IMR-90 (cell line): ENCODE data around the gene RHBDD1. TPM values are rescaled to one million over a fixed set of nuclear protein-coding genes. Genes with fewer than 3 reads are reported as not detected.

ENCODE experiments used
- ATAC-seq: fragments of 200-7000 bp; cut with Tn5 transposase; 2 replicates; pipeline ENCODE4 v1.9.1; 2020; ENCODE audit warnings: low read depth, mild to moderate bottlenecking, moderate library complexity
- BruUV-seq: library from RNA; stranded (reverse); fragments of 400-500 nt; replicated peaks from 2 replicates; lab custom pipeline; 2021; lab: Mats Ljungman, UMichigan
- CTCF ChIA-PET: fragments of 300-600 bp; formaldehyde crosslinking; extraction: SDS; loops from one replicate; lab custom pipeline; 2021; ENCODE audit warnings: antibody characterized with exemption; lab: Yijun Ruan, JAX
- POLR2A ChIA-PET: fragments of 300-600 bp; sonication (Branson Sonifier 250); formaldehyde crosslinking; loops from one replicate; lab custom pipeline; 2022; ENCODE audit warnings: antibody characterized with exemption; ENCODE audit not compliant: unreplicated experiment; lab: Charles Lee
- DNase-seq: peaks from one replicate; pipeline ENCODE4 v3.0.0; 2013
- H2AFZ ChIP-seq: replicated peaks from 2 replicates; pipeline ENCODE3; 2013; ENCODE audit warnings: low read length, mild to moderate bottlenecking; ENCODE audit not compliant: poor library complexity
- H2AK5ac ChIP-seq: 2 replicates; pipeline ENCODE4 v1.6.1; 2013; ENCODE audit warnings: low read depth, low read length, inconsistent platforms
- H2AK9ac ChIP-seq: replicated peaks from 2 replicates; pipeline ENCODE3; 2013; ENCODE audit warnings: mild to moderate bottlenecking, low read depth, low read length, moderate library complexity; ENCODE audit not compliant: poor library complexity
- H2BK120ac ChIP-seq: 2 replicates; pipeline ENCODE4 v1.6.1; 2013; ENCODE audit warnings: low read depth, low read length, inconsistent platforms
- H2BK15ac ChIP-seq: 3 replicates; pipeline ENCODE4 v1.6.1; 2013; ENCODE audit warnings: low read depth, low read length, inconsistent platforms
- H2BK20ac ChIP-seq: 2 replicates; pipeline ENCODE4 v1.6.1; 2013; ENCODE audit warnings: low read depth, mild to moderate bottlenecking, inconsistent platforms, low read length, moderate library complexity
- H2BK5ac ChIP-seq: 2 replicates; pipeline ENCODE4 v1.6.1; 2013; ENCODE audit warnings: mild to moderate bottlenecking, low read depth, low read length, inconsistent platforms; ENCODE audit not compliant: poor library complexity, severe bottlenecking
- H3K14ac ChIP-seq: replicated peaks from 2 replicates; pipeline ENCODE4 v1.6.1; 2013; ENCODE audit warnings: low read depth, low read length, inconsistent platforms
- H3K18ac ChIP-seq: 2 replicates; pipeline ENCODE4 v1.6.1; 2013; ENCODE audit warnings: low read depth, low read length, control low read depth
- H3K23ac ChIP-seq: 2 replicates; pipeline ENCODE4 v1.6.1; 2013; ENCODE audit warnings: low read depth, low read length, inconsistent platforms
- H3K27ac ChIP-seq: 2 replicates; pipeline ENCODE4 v1.5.1; 2013; ENCODE audit warnings: mild to moderate bottlenecking, control low read depth, low read length; ENCODE audit not compliant: insufficient read depth
- H3K27me3 ChIP-seq: 2 replicates; pipeline ENCODE4 v1.6.1; 2013; ENCODE audit warnings: low read length; ENCODE audit not compliant: control insufficient read depth, insufficient read depth
- H3K36me3 ChIP-seq: 2 replicates; pipeline ENCODE4 v1.6.1; 2013; ENCODE audit warnings: low read length, mixed read lengths; ENCODE audit not compliant: control insufficient read depth, insufficient read depth
- H3K4ac ChIP-seq: 2 replicates; pipeline ENCODE4 v1.6.1; 2013; ENCODE audit warnings: low read depth, low read length, inconsistent platforms
- H3K4me1 ChIP-seq: 2 replicates; pipeline ENCODE4 v1.6.1; 2013; ENCODE audit warnings: low read length, mixed read lengths; ENCODE audit not compliant: control insufficient read depth, insufficient read depth
- H3K4me2 ChIP-seq: 2 replicates; pipeline ENCODE4 v1.6.1; 2013; ENCODE audit warnings: low read depth, mild to moderate bottlenecking, control low read depth, low read length, moderate library complexity
- H3K4me3 ChIP-seq: 2 replicates; pipeline ENCODE4 v1.5.1; 2013; ENCODE audit warnings: low read depth, mild to moderate bottlenecking, control low read depth, low read length, moderate library complexity; ENCODE audit not compliant: insufficient read depth
- H3K56ac ChIP-seq: 2 replicates; pipeline ENCODE4 v1.6.1; 2013; ENCODE audit warnings: low read length, inconsistent platforms; ENCODE audit not compliant: insufficient read depth; ENCODE audit errors: extremely low read depth
- H3K79me1 ChIP-seq, 2 experiments: 2 replicates each; pipeline ENCODE4 v1.6.1; 2013; ENCODE audit warnings: low read length in 2 of 2, inconsistent platforms in 1 of 2, low read depth in 1 of 2
- H3K9ac ChIP-seq: 2 replicates; pipeline ENCODE4 v1.6.1; 2013; ENCODE audit warnings: low read depth, low read length, control low read depth
- H3K9me1 ChIP-seq: 2 replicates; pipeline ENCODE4 v1.6.1; 2013; ENCODE audit warnings: low read length, inconsistent platforms; ENCODE audit not compliant: insufficient read depth
- H3K9me3 ChIP-seq: 2 replicates; pipeline ENCODE4 v1.6.1; 2013; ENCODE audit warnings: low read length; ENCODE audit not compliant: control insufficient read depth, insufficient read depth
- H4K20me1 ChIP-seq: 2 replicates; pipeline ENCODE4 v1.6.1; 2013; ENCODE audit warnings: low read length, inconsistent platforms; ENCODE audit not compliant: insufficient read depth
- H4K5ac ChIP-seq: 2 replicates; pipeline ENCODE4 v1.6.1; 2013; ENCODE audit warnings: mild to moderate bottlenecking, low read depth, low read length, control low read depth
- H4K8ac ChIP-seq, 2 experiments: 2 replicates each; pipeline ENCODE4 v1.6.1; 2013; ENCODE audit warnings: low read depth in 2 of 2, low read length in 2 of 2, control low read depth in 1 of 2, inconsistent platforms in 1 of 2
- H4K91ac ChIP-seq: 2 replicates; pipeline ENCODE4 v1.6.1; 2013; ENCODE audit warnings: low read depth, low read length, inconsistent platforms; ENCODE audit not compliant: insufficient read depth
- MXI1 ChIP-seq: IDR thresholded peaks from 2 replicates; pipeline ENCODE4 v1.6.1; 2012; ENCODE audit warnings: low read depth, mild to moderate bottlenecking, low read length, moderate library complexity, borderline replicate concordance
- POLR2A ChIP-seq: IDR thresholded peaks from 2 replicates; pipeline ENCODE4 v1.6.1; 2012; ENCODE audit warnings: mild to moderate bottlenecking, low read depth, low read length
- WGBS, 2 experiments: methylation state at CpG; one replicate each; pipeline versions ENCODE4 v1.1.5 to v1.1.7; 2013; ENCODE audit warnings: missing lambda C conversion rate in 2 of 2; ENCODE audit not compliant: insufficient read length in 1 of 2; ENCODE audit errors: extremely low coverage in 2 of 2; 5-methylcytosine and 5-hydroxymethylcytosine counted together
- dilution Hi-C: fragments of 300-500 bp; cut with HindIII; formaldehyde crosslinking; loops from one replicate; pipeline ENCODE4 v1.14.3; 2018; ENCODE audit warnings: low sequenced_read_pairs; ENCODE audit not compliant: unreplicated experiment
- in situ Hi-C: fragments of 300-500 bp; cut with MboI; formaldehyde crosslinking; loops from 3 replicates; pipeline ENCODE4 v1.14.3; 2019; ENCODE audit warnings: low sequenced_read_pairs, inconsistent platforms, mixed read lengths
- intact Hi-C: fragments of 100-400 bp; cut with micrococcal nuclease; formaldehyde crosslinking; loops from 2 replicates; pipeline ENCODE4 v1.10.0; 2022
- polyA plus RNA-seq, 3 experiments: library from polyadenylated mRNA; depleted of rRNA; stranded (reverse); fragments of >200 nt; gene quantifications; 2 replicates each; pipeline ENCODE4 v1.2.3, GENCODE V29; 2012; ENCODE audit warnings: low replicate concordance in 1 of 3
- total RNA-seq: library from RNA; depleted of rRNA; stranded (reverse); fragments of >200 nt; gene quantifications from 2 replicates; pipeline ENCODE4 v1.2.3, GENCODE V29; 2012

Gene RHBDD1
- total and polyA plus RNA-seq, 2 of the 4 experiments (the other 2 are of a cell fraction), result 9.7 to 14.0 TPM

DNA sequence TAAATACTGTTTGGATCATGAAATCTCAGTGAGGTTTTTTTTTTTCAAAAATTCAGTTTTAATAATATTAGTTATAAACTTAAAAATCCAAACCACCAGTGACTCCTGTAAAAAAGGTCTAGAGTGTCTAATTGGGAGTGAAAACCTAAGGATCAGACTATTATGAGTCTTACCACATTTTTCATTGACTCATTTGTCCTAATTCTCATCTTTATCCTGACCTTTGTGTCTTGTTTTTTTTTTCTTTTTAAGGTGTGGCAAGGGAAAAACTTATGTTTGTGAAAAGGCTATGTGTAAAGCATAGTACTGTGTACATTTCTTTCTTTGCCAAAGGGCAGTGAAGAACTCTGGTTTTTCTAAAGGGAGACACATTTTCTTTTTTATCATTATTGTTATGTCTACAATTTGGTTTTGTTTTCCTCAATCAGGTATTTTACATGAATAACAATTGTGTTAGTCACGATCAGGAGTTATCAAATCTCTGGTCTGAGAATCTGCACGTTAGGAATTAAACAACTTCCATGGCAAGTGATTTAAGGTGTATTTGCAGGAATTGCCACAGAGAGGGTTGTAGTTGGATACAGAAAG, 52.6 kb downstream of the RHBDD1 start (continued):
- TF ChIP-seq MXI1, result no peak

DNA sequence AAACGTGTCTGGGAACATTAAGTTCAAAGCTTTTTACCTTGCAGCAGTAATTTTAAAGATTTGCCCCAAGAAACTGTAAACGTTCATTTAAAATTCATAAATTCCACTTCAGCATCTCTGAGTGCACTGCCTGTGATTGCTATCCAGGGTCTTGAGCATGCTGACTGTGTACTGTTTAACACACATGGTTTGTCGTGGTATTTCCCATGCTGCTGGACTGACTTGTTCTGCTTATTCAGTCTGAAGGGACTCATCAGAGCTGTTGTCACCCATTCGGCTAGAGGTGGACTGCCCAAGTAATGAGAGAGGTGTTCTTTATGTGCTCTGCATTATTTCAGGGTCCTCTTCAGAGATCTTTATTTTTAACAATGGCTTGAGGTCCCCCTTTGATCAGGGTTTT, 53.1 kb downstream of the RHBDD1 start:
- H3K9me3 ChIP-seq, result no peaks in the 10 kb centered on the region
- WGBS, 2 experiments, result 90% methylated on average over 1 of the region's 4 CpGs; no CpG with 5 or more reads in 1 of the 2 experiments
- H2BK120ac ChIP-seq, result peak overlapping the region; percentile 83
- peak overlapping the region; percentile 21; the same call in 1 of the 2 replicates for H3K23ac ChIP-seq
- peak overlapping the region; percentile 90; the same call in 2 of the 3 replicates for H2BK15ac ChIP-seq
- H3K9ac ChIP-seq, result no peak overlapping the region
- POLR2A ChIA-PET, result interaction anchor here (0.5 kb wide), 1 partner anchor 39 kb away, joined by 3 read pairs; no protein-coding TSS in a partner anchor
- peak overlapping the region; percentile 66 for H2BK20ac ChIP-seq
- H4K5ac ChIP-seq, result no peak overlapping the region
- peak overlapping the region; percentile 19; the same call in 1 of the 2 replicates for H3K56ac ChIP-seq
- intact Hi-C loops, result no loop called here
- H3K4ac ChIP-seq, result peak overlapping the region; percentile 77
- H2AFZ ChIP-seq, result no peak overlapping the region
- no peaks in the 10 kb centered on the region for H3K36me3 ChIP-seq
- in situ Hi-C loops, result no loop called here
- peak overlapping the region; percentile 94 for H2BK5ac ChIP-seq
- no peaks in the 10 kb centered on the region for H4K20me1 ChIP-seq
- H4K8ac ChIP-seq, result peak overlapping the region; percentile 72 to 81
- ATAC-seq (no peak), DNase-seq (peak; percentile 52)
- peaks cover 14% of the 10 kb centered on the region for H3K9me1 ChIP-seq
- H4K91ac ChIP-seq, result peak overlapping the region; percentile 87
- H3K27ac ChIP-seq, result peak overlapping the region; percentile 70
- peak overlapping the region; percentile 92 for H2AK5ac ChIP-seq
- no peak overlapping the region; the same call in 1 of the 2 replicates for H3K18ac ChIP-seq
- no peaks in the 10 kb centered on the region for H3K27me3 ChIP-seq
- H3K4me3 ChIP-seq, result no peak overlapping the region
- peaks cover 21% of the 10 kb centered on the region in 2 experiments for H3K79me1 ChIP-seq
- H2AK9ac ChIP-seq, result no peak overlapping the region
- H3K4me1 ChIP-seq, result peaks cover 12% of the 10 kb centered on the region
- TF ChIP-seq MXI1 (peak; percentile 56; the same call in 1 of the 2 replicates), POLR2A (no peak)
- peak overlapping the region; percentile 72 for H3K14ac ChIP-seq
- H3K4me2 ChIP-seq, result no peak overlapping the region
- BruUV-seq, result TSS peak; percentile 41
- dilution Hi-C loops, result no loop called here
- CTCF ChIA-PET, result no interaction called here
